Colonic mucosa (tissue), 4 donors: ENCODE results near the gene LRMDA. TPM values are rescaled to one million over a fixed set of nuclear protein-coding genes. Genes with fewer than 3 reads are reported as not detected.

Experiments used
- DNase-seq: peaks from one replicate; pipeline ENCODE4 v3.0.0-alpha.2; 2020
- H3K27ac ChIP-seq: fragments of 200-600 bp; one replicate; pipeline ENCODE4 v1.8.0; 2021
- H3K27me3 ChIP-seq: fragments of 200-600 bp; one replicate; pipeline ENCODE4 v1.8.0; 2021
- H3K36me3 ChIP-seq: fragments of 200-600 bp; one replicate; pipeline ENCODE4 v1.8.0; 2021
- H3K4me1 ChIP-seq: fragments of 200-600 bp; one replicate; pipeline ENCODE4 v1.8.0; 2021; ENCODE audit warnings: mild to moderate bottlenecking
- H3K4me3 ChIP-seq: fragments of 200-600 bp; one replicate; pipeline ENCODE4 v1.8.0; 2021
- H3K9ac ChIP-seq, 2 donors: one replicate each; pipeline ENCODE4 v1.7.0; 2013; ENCODE audit warnings: control low read depth in 2 of 2, low read depth in 2 of 2, low read length in 2 of 2
- H3K9me3 ChIP-seq: fragments of 200-600 bp; one replicate; pipeline ENCODE4 v1.8.0; 2021
- CTCF ChIP-seq: fragments of 200-600 bp; IDR thresholded peaks from one replicate; pipeline ENCODE4 v1.8.0; 2022; ENCODE audit warnings: antibody characterized with exemption, mild to moderate bottlenecking
- intact Hi-C: fragments of 100-400 bp; cut with DNase I; formaldehyde crosslinking; loops from one replicate; pipeline ENCODE4 v1.14.1; 2022
- total RNA-seq, 2 donors: library from RNA; stranded (reverse); fragmentation: NEBNext Ultra II Directional in 1 of 2; extraction: Animal tissue kit (Norgen Biotek cat#: 25700) in 1 of 2; gene quantifications; one replicate each; pipeline ENCODE4 v1.2.1, GENCODE V29; 2021
- donor health status: healthy.
- donor health status: DM: no; HTN: no; CAD: no.
- donor health status: DM: no; HTN: no; CAD: no.

LRMDA gene
- total RNA-seq, 2 donors from 2014 or later, result 2.5 to 5.2 TPM

DNA sequence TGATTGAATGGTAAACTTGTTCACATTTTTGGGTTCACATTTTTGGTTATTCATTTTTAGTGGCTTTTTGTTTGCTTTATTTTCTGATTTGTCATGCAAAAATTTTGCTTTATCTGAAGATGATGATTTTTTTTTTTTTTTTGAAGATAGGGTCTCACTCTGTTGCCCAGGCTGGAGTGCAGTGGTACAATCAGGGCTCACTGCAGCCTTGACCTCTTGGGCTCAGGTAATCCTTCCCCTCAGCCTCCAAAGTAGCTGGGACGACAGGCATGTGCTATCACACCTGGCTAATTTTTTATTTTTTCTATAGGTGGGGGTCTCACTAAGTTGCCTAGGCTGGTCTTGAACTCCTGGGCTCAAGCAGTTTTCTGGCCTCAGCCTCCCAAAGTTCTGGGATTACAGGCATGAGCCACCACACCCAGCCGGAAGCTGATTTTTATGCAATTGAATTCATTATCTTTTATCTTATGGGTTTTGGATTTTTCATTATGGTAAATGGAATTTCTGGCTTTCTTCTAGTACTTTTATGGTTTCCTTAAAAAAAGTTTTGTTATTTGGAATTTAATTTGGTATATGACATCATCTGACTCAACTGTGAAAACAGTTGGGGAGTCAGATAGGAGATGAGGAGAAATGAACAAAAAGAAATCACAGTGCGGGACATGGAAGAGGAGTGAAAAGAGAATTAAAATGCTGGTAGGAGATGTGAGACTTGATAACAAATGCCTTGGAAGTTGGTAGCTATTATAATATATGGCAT, 158.7 kb downstream of the LRMDA start:
- no peaks in the 10 kb centered on the region for H3K36me3 ChIP-seq
- H3K27ac ChIP-seq, result no peak overlapping the region
- intact Hi-C loops, result no loop called here
- H3K9ac ChIP-seq, result no peak overlapping the region
- no peak for TF ChIP-seq CTCF
- H3K4me3 ChIP-seq, result no peak overlapping the region
- H3K27me3 ChIP-seq, result no peaks in the 10 kb centered on the region
- no peaks in the 10 kb centered on the region for H3K9me3 ChIP-seq
- no peaks in the 10 kb centered on the region for H3K4me1 ChIP-seq
- no peak for DNase-seq

DNA sequence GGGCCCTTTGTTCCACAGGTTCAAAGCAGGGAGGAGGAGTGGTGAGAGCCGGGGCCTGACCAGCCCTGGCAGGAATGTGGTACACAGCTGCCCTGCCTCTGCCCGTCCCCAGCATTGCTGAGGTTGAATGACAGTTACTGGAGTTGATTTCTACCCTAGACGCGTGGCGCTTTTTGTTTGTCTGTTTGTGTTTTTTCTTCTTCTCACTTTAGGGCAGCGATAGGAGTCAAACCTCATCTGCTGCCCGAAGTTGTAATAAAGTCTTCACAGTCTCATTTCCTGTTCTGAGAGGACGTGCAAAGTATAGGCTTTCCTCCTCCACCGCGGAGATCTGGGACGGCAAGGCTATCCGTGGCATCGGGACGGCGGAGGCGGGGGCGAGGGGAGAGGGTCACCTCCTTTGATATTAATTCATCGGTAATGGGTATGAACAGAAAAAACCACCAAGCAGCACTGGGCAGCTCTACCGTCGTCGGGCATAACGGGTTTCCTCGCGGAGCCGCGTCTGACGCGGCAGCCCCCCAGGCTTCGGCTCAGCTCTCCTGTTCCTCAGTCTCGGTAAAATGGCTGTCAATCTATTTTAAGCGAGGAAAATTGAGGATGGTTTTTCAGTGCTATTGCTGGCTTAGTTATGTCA, 160.8 kb downstream of the LRMDA start:
- H3K27me3 ChIP-seq, result no peaks in the 10 kb centered on the region
- H3K4me3 ChIP-seq, result no peak overlapping the region
- DNase-seq, result no peak
- H3K9me3 ChIP-seq, result no peaks in the 10 kb centered on the region
- intact Hi-C loops, result no loop called here
- no peak for TF ChIP-seq CTCF
- no peaks in the 10 kb centered on the region for H3K4me1 ChIP-seq
- no peak overlapping the region for H3K9ac ChIP-seq
- no peaks in the 10 kb centered on the region for H3K36me3 ChIP-seq
- no peak overlapping the region for H3K27ac ChIP-seq

- no peak for TF ChIP-seq CTCF
- Histone ChIP-seq H3K4me1 (no peaks in the 10 kb centered on the region), H3K27me3 (no peaks in the 10 kb centered on the region), H3K9me3 (no peaks in the 10 kb centered on the region), H3K36me3 (no peaks in the 10 kb centered on the region), H3K9ac (no peak overlapping the region), H3K27ac (no peak overlapping the region), H3K4me3 (no peak overlapping the region)
- no peak for DNase-seq
- intact Hi-C loops, result no loop called here
Measured at GRCh38 chr10:75592791-75593643, 161.6 kb downstream of the LRMDA start.

GRCh38 chr10:75593692-75594556, 162.5 kb downstream of the LRMDA start:
- no peak overlapping the region for H3K9ac ChIP-seq
- no peak for DNase-seq
- TF ChIP-seq CTCF, result no peak

More at GRCh38 chr10:75593692-75594556, 162.5 kb downstream of the LRMDA start:
- Histone ChIP-seq H3K27me3 (no peaks in the 10 kb centered on the region), H3K27ac (no peak overlapping the region), H3K4me3 (no peak overlapping the region), H3K4me1 (no peaks in the 10 kb centered on the region), H3K9me3 (no peaks in the 10 kb centered on the region), H3K36me3 (no peaks in the 10 kb centered on the region)
- intact Hi-C loops, result no loop called here
